ENCODE data around the gene PRRC1. TPM values are rescaled to one million over a fixed set of nuclear protein-coding genes. Genes with fewer than 3 reads are reported as not detected.

PRRC1 gene
- total and polyA plus RNA-seq, 4 donors, result 19.6 to 44.1 (median 25.6) TPM

DNA sequence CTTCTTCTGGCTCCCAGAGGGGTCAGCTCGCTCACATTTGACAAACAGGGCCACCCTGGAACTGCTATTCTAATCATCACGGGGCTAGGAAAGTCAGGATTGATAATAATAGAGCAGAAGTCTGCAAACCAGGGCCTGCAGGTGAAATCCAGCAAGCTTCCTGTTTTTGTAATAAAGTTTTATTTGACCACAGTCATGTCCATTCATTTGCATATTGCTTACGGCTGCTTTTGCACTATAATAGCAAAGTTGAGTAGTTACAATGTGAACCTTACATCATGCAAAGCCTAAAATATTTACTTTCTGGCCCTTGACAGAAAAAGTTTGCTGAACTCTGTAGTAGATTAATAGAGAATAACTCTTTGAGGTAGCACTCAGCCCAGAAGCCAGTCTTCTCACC, 68.2 kb downstream of the PRRC1 start (continued):
- TF ChIP-seq RAD21 (IDR thresholded peaks at IDR 0.05) (no peak), TAF1 (conservative IDR thresholded peaks at IDR 0.05) (no peak), FOXA2 (IDR thresholded peaks at IDR 0.05) (no peak), SP1 (IDR thresholded peaks at IDR 0.05) (no peak), GABPA (IDR thresholded peaks at IDR 0.05 in 1 of 2, conservative IDR thresholded peaks at IDR 0.05 in 1 of 2) (no peak), RXRA (IDR thresholded peaks at IDR 0.05) (no peak), CTCF (IDR thresholded peaks at IDR 0.05; ENCODE audit: low read depth, low read length, missing input control) (no peak), YY1 (IDR thresholded peaks at IDR 0.05) (no peak), ATF3 (IDR thresholded peaks at IDR 0.05) (no peak), HNF4G (IDR thresholded peaks at IDR 0.05) (no peak)

DNA sequence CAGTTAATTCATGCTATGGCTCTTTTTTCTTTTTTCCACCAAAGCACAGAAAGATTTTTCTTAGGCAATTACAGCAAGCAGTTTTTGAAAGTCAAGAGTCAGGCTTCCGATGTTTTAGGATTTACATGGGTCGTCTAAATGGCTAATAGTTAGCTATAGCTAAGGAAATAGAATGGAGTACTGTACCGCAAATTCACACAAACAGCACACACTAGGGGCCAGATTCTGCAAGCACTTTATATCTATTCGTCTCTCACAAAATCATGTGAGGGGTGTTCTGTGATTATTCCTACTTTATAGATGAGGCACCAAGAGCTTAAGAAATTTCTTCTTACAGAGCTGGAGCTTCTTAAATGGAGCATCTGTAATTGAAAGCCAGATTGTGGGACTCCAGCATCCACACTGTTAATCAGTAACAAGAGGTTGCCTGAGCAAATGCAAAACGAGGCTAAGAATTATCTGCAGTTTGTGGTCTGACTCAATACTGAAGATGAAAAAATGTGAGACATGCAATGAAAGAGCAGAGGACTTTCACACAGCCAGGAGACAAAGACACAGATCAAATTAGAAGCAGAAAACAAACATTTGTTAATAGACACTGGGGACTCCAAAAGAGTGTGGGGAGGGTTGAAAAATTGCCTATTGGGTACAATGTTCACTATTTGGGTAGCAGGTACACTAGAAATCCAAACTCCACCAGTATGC, 68.8 kb downstream of the PRRC1 start:
- Histone ChIP-seq H3K36me3 (ENCODE audit: control insufficient read depth in 4 of 4, insufficient read depth in 3 of 4, low read depth in 1 of 4, low read length in 3 of 4) (no peaks in the 10 kb centered on the region), H3K4me1 (ENCODE audit: control insufficient read depth in 4 of 4, insufficient read depth in 4 of 4, low read length in 3 of 4) (no peaks in the 10 kb centered on the region), H3K9ac (ENCODE audit: low read depth in 1 of 2, low read length in 2 of 2) (no peak overlapping the region), H3K4me3 (ENCODE audit: low read depth in 1 of 3, low read length in 3 of 3) (no peak overlapping the region), H3K27ac (ENCODE audit: low read depth in 1 of 2, low read length in 2 of 2) (no peak overlapping the region), H3K27me3 (ENCODE audit: control insufficient read depth in 4 of 4, insufficient read depth in 4 of 4, low read length in 3 of 4) (no peaks in the 10 kb centered on the region), H3K9me3 (ENCODE audit: control insufficient read depth in 4 of 4, low read length in 3 of 4) (no peaks in the 10 kb centered on the region)
- no peak for TF ChIP-seq RXRA (IDR thresholded peaks at IDR 0.05)
- no peak for TF ChIP-seq NR2F2 (IDR thresholded peaks at IDR 0.05)
- TF ChIP-seq FOXA2 (IDR thresholded peaks at IDR 0.05), result no peak
- TF ChIP-seq HNF4A (conservative IDR thresholded peaks at IDR 0.05), result no peak
- TF ChIP-seq CTCF (IDR thresholded peaks at IDR 0.05; ENCODE audit: low read depth, low read length, missing input control), result no peak
- TF ChIP-seq ATF3 (IDR thresholded peaks at IDR 0.05), result no peak
- TF ChIP-seq REST (IDR thresholded peaks at IDR 0.05), result no peak
- no peak for TF ChIP-seq GABPA (IDR thresholded peaks at IDR 0.05 in 1 of 2, conservative IDR thresholded peaks at IDR 0.05 in 1 of 2)
- no peak for DNase-seq (ENCODE audit: low spot score)
- WGBS, result 45% methylated on average over 5 of the region's 5 CpGs

Measured in liver (tissue), 9 donors.